ENCODE data around the gene SOD3. TPM values are rescaled to one million over a fixed set of nuclear protein-coding genes. Genes with fewer than 3 reads are reported as not detected.

Gene SOD3
- total RNA-seq, 8 experiments from 2014 or later, result 0.14 to 2.0 (median 0.82) TPM; not detected in 2

DNA sequence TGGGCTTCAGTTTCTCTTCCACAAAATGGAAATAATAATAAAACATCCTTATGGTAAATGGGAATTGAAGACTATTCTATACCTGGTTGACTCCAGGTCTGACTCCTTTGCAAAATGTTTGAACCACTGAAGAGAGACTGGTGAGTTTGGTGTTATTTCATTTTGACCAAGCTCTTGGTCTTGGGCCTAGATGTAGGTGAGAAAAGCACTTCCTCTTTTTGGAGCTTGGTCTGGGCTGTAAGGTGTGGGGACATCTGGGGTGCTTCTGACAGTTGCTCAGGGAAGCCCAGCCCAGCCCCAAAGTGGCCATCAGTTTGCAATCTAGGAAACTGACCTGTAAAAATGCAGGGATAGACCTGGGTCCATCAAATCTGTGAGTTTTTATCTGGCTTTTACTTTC is 26.8 kb upstream of the SOD3 start:
- H3K4me1 ChIP-seq (replicated peaks in 1 of 2), result no peaks in the 10 kb centered on the region
- H3K4me3 ChIP-seq, result no peak overlapping the region
- in situ Hi-C loops (cut with MboI; ENCODE audit: low pct_unique_long_range_greater_than_20kb in 2 of 9, low sequenced_read_pairs in 9 of 9, unreplicated experiment in 9 of 9), result no loop called here
- H3K27ac ChIP-seq, result no peak overlapping the region
- no peak for ATAC-seq (replicated peaks in 6 of 8)

DNA sequence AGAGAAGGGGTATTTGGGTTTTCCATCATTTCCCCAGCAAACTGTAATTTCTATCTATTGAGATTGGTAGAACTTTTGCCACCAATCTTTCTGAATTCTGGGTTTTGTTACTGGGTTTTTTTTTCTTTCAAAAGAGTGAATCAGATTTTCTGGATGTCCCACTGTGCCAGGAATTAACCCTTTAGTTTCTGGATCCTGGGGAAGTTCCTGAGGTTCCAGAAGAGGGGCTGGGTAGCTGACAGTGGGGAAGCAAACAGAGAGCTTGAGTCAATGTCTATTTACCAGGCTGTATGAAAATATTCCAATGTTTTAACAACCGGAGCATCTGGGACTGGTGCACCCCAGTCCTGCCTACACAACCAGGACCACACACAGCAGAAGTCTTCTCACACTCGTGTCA is 25.8 kb upstream of the SOD3 start:
- in situ Hi-C loops (cut with MboI; ENCODE audit: low pct_unique_long_range_greater_than_20kb in 2 of 9, low sequenced_read_pairs in 9 of 9, unreplicated experiment in 9 of 9), result no loop called here
- no peak overlapping the region for H3K27ac ChIP-seq
- no peaks in the 10 kb centered on the region for H3K4me1 ChIP-seq (replicated peaks in 1 of 2)
- ATAC-seq (replicated peaks in 6 of 8), result no peak
- no peak overlapping the region for H3K4me3 ChIP-seq
- 20 to 100% (median 78%) methylated on average over 1 to 2 of the region's 2 CpGs; no CpG with 5 or more reads in 3 of the 10 experiments for WGBS, 10 experiments

DNA sequence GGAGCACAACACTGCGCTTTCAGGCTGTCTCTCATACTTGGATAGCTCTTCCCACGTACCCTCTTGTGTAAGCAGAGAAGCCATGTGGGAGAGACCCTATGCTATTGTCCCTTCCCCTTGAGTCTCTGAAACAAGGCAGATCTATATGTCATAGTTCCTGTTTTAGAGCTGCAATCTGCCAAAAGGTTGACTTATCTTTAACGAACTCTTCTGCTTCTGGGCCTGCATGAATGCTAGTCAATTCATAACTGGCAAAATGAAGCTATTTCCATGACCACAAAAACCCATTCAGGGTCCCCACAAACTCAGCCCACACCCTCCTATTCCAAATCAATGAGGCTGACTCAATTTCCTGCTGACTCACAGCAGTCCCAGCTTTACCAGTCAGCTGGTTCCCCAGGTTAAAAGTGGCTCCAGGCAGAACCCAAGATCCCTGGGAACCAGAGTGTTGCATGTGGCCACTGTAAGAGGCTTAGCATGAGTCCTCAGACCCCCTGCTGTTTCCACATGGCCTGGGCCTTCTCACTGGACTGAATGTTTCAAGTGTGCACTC is 25.3 kb upstream of the SOD3 start:
- no peak overlapping the region for H3K4me3 ChIP-seq
- in situ Hi-C loops (cut with MboI; ENCODE audit: low pct_unique_long_range_greater_than_20kb in 2 of 9, low sequenced_read_pairs in 9 of 9, unreplicated experiment in 9 of 9), result no loop called here
- peak in 3 of 8 experiments; percentile 18 to 89 (median 79) for ATAC-seq (replicated peaks in 6 of 8)
- 0 to 100% (median 80%) methylated on average over 1 to 3 of the region's 3 CpGs; no CpG with 5 or more reads in 5 of the 10 experiments for WGBS, 10 experiments
- H3K4me1 ChIP-seq (replicated peaks in 1 of 2), result peaks cover 0 to 3% of the 10 kb centered on the region in 2 donors
- no peak overlapping the region for H3K27ac ChIP-seq

DNA sequence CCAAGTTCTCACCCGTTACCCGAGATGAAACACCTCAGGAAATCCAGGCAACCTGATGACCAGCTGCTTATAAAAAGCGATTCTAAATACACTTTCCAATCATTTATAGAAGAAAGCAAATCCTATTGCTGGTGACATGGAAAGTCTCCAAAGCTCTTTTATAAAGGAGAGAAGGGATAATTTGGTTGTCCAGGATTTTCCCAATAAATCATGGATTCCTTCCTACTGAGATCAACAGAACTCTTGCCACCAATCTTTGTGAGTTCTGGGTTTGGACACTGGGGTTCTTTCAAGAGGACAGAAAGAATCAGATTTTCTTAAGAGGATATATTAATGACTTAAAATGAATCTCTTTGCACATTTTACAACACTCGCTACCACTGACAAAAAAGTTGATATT is 24.7 kb upstream of the SOD3 start:
- 12 to 100% (median 80%) methylated on average over 1 to 4 of the region's 4 CpGs; no CpG with 5 or more reads in 1 of the 10 experiments for WGBS, 10 experiments
- no peak overlapping the region for H3K4me3 ChIP-seq
- in situ Hi-C loops (cut with MboI; ENCODE audit: low pct_unique_long_range_greater_than_20kb in 2 of 9, low sequenced_read_pairs in 9 of 9, unreplicated experiment in 9 of 9), result no loop called here
- no peak overlapping the region for H3K27ac ChIP-seq
- no peak for ATAC-seq (replicated peaks in 6 of 8)
- peaks cover 0 to 3% of the 10 kb centered on the region in 2 donors for H3K4me1 ChIP-seq (replicated peaks in 1 of 2)

DNA sequence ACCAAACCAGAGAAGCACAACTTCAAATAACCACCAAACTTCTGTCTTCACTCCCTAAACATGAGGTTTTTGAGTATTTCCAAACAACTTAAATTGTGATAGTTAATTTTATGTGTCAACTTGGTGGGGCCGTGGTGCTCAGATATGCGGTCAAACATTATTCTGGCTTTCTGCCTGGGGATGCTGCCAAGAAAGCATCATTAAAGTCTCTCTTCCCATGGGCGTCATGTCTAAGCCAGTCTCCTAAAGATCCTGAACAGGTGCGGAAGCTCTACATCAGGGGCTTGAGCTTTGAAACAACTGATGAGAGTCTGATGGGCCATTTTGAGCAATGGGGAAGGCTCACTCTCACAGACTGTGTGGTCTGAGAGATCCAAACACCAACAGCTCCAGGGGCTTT is 24.1 kb upstream of the SOD3 start:
- WGBS, 10 experiments, result 0 to 100% (median 80%) methylated on average over 1 to 3 of the region's 4 CpGs; no CpG with 5 or more reads in 1 of the 10 experiments
- Histone ChIP-seq H3K4me3 (no peak overlapping the region), H3K27ac (no peak overlapping the region), H3K4me1 (replicated peaks in 1 of 2) (peaks cover 0 to 3% of the 10 kb centered on the region in 2 donors)
- in situ Hi-C loops (cut with MboI; ENCODE audit: low pct_unique_long_range_greater_than_20kb in 2 of 9, low sequenced_read_pairs in 9 of 9, unreplicated experiment in 9 of 9), result no loop called here
- ATAC-seq (replicated peaks in 6 of 8), result peak in 2 of 8 experiments; percentile 13 to 63

DNA sequence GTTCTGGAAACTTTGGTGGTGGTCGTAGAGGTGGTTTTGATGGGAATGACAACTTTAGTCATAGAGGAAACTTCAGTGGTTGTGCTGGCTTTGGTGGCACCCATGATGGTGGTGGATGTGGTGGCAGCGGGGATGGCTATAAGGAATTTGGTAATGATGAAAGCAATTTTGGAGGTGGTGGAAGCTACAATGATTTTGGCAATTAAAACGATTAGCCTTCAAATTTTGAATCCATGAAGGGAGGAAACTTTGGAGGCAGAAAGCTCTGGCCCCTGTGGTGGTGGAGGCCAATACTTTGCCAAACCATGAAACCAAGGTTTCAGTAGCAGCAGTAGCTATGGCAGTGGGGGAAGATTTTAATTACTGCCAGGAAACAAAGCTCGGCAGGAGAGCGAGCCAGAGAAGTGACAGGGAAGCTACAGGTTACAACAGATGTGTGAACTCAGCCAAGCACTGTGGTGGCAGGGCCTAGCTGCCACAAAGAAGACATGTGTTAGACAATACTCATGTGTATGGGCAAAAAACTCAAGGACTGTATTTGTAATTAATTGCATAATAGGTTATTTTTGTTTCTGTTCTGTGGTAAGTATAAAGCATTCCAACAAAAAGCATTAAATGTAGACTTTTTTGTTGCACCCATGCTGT is 23.2 kb upstream of the SOD3 start:
- in situ Hi-C loops (cut with MboI; ENCODE audit: low pct_unique_long_range_greater_than_20kb in 2 of 9, low sequenced_read_pairs in 9 of 9, unreplicated experiment in 9 of 9), result no loop called here
- ATAC-seq (replicated peaks in 6 of 8), result no peak
- 71 to 100% (median 83%) methylated on average over 1 to 5 of the region's 5 CpGs; no CpG with 5 or more reads in 3 of the 10 experiments for WGBS, 10 experiments
- H3K4me1 ChIP-seq (replicated peaks in 1 of 2), result peaks cover 0 to 3% of the 10 kb centered on the region in 2 donors
- no peak overlapping the region for H3K27ac ChIP-seq
- H3K4me3 ChIP-seq, result no peak overlapping the region

DNA sequence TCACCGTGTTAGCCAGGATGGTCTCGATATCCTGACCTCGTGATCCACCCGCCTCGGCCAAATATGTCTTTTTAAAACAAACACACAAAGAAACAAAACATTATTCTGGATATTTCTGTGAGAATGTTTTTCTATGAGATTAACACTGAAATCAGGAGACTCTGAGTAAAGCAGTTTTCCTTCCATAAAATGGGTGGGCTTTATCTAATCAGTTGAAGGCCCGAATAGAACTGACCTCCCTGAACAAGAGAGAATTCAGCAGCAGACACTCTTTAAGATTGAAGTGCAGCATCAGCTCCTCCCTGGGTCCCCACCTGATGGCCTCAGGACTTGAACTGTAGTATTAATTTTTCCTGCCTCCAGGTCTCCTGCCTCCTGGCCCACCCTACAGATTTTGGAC is 22.4 kb upstream of the SOD3 start:
- 87 to 100% (median 100%) methylated on average over 1 to 4 of the region's 6 CpGs; no CpG with 5 or more reads in 3 of the 10 experiments for WGBS, 10 experiments
- Histone ChIP-seq H3K4me3 (no peak overlapping the region), H3K4me1 (replicated peaks in 1 of 2) (peaks cover 0 to 3% of the 10 kb centered on the region in 2 donors), H3K27ac (no peak overlapping the region)
- in situ Hi-C loops (cut with MboI; ENCODE audit: low pct_unique_long_range_greater_than_20kb in 2 of 9, low sequenced_read_pairs in 9 of 9, unreplicated experiment in 9 of 9), result no loop called here
- no peak for ATAC-seq (replicated peaks in 6 of 8)

DNA sequence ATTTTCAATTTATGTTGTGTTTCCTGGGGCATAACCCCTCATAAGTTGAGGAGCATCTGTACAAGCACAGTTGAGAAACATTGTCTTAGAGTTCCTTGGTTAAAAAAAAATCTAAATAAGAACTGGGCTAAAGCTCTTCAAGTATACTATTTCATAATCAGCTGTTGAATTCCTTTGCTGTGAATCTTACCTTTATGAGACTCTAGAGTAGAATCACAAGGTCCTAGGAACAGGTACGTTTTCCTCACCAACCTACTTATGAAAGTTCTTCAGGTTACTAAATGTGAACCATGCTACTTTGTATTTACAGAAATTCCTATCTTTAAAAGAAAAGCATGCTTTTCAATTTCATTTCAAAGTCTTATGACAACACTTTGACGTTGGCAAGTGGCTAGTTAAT is 20.9 kb upstream of the SOD3 start:
- Histone ChIP-seq H3K27ac (no peak overlapping the region), H3K4me3 (no peak overlapping the region), H3K4me1 (replicated peaks in 1 of 2) (peaks cover 0 to 3% of the 10 kb centered on the region in 2 donors)
- in situ Hi-C loops (cut with MboI; ENCODE audit: low pct_unique_long_range_greater_than_20kb in 2 of 9, low sequenced_read_pairs in 9 of 9, unreplicated experiment in 9 of 9), result no loop called here
- WGBS, 10 experiments, result 0 to 83% (median 36%) methylated on average over 1 to 2 of the region's 2 CpGs; no CpG with 5 or more reads in 1 of the 10 experiments
- no peak for ATAC-seq (replicated peaks in 6 of 8)

DNA sequence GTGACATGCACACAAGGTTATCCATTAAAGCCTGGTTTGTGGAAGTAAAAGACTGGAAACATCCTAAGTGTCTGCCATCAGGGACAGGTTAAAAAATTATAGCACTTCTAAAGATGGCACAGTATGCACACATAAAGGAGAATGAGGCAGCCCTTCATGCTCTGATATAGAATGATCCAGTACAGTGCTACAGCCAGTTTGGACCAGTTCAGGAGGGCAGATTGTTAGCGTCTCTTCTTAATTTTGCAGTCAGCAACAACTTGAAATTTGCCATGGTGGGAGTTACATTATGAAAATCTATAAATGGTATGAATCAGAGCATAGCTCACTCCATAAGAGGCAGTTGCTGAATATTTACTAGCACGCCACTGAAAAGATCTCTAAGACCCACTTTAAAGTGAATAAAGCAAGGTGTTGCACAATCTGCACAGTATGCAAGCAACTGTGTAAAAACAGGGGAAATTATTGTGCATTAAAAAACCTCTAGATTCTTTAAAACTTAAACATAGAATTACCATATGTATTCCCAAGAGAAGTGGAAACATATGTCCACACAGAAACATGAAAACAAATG is 20.3 kb upstream of the SOD3 start:
- in situ Hi-C loops (cut with MboI; ENCODE audit: low pct_unique_long_range_greater_than_20kb in 2 of 9, low sequenced_read_pairs in 9 of 9, unreplicated experiment in 9 of 9), result no loop called here
- WGBS, 10 experiments, result 21 to 86% (median 69%) methylated on average over 1 to 2 of the region's 2 CpGs; no CpG with 5 or more reads in 2 of the 10 experiments
- peaks cover 0 to 3% of the 10 kb centered on the region in 2 donors for H3K4me1 ChIP-seq (replicated peaks in 1 of 2)
- no peak overlapping the region for H3K4me3 ChIP-seq
- no peak overlapping the region for H3K27ac ChIP-seq
- peak in 6 of 8 experiments; percentile 13 to 97 (median 92) for ATAC-seq (replicated peaks in 6 of 8)

DNA sequence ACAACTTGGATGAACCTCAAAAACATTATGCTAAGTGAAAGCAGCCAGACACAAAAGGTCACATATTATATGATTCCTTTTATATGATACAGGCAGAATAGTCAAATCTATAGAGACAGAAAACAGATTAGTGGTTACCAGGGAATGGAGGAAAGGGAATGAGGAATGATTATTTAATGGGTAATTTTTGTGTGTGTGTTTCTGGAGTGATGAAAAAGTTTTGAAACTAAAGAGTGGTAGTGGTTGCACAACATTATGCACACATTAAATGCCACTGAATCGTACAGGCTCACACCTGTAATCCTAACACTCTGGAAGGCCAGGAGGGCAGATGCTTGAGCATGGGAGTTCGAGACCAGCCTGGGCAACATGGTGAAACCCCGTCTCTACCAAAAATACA is 19.6 kb upstream of the SOD3 start:
- no peak for ATAC-seq (replicated peaks in 6 of 8)
- WGBS, 10 experiments, result 56 to 100% (median 67%) methylated on average over 1 to 3 of the region's 3 CpGs; no CpG with 5 or more reads in 3 of the 10 experiments
- in situ Hi-C loops (cut with MboI; ENCODE audit: low pct_unique_long_range_greater_than_20kb in 2 of 9, low sequenced_read_pairs in 9 of 9, unreplicated experiment in 9 of 9), result no loop called here
- Histone ChIP-seq H3K27ac (no peak overlapping the region), H3K4me1 (replicated peaks in 1 of 2) (peaks cover 0 to 3% of the 10 kb centered on the region in 2 donors), H3K4me3 (no peak overlapping the region)

DNA sequence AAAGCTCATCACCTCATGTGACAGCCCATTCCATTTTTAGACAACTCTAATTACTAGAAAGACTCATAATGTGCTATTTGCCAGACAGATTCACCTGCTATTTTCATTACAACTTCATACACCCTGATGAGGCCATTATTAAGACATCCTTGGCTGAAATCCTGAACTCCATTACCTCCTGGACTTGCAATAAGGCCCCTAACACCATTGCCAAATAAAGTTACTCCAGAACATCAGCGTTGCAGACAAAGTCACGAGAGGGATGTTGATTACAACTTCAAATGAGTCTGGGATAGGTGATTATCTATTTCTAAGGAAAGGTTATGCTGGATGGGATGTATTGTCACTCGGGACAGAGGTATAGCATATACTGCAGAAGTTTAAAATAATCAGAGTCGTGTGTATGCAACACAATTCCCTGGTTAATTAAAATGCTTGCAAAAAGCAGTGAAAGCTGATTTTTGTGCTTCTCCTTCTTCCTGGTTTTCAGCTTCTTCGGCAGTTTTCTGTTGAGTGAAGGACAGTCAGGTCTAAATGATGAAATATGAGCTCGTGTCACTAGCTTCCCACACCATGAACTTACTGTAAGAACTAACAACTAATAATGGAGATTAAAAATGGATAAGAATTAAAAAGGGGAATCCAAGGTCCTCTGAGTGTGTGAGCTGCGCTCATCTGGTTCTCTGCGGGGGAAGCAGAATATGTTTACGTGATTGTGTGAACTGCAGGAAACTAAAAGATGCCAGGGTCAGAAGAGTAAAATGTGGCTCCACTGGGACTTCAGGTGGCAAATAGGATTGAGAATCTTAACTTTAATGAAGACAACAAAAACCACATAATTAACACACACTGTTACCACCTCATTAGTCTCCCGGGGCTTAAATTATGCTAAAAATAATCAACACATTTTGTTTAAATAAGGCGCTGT is 17.6 kb upstream of the SOD3 start:
- no peak overlapping the region for H3K27ac ChIP-seq
- peaks cover 0 to 3% of the 10 kb centered on the region in 2 donors for H3K4me1 ChIP-seq (replicated peaks in 1 of 2)
- no peak overlapping the region for H3K4me3 ChIP-seq
- WGBS, 10 experiments, result 43 to 92% (median 70%) methylated on average over 4 to 11 of the region's 11 CpGs
- no peak for ATAC-seq (replicated peaks in 6 of 8)
- in situ Hi-C loops (cut with MboI; ENCODE audit: low pct_unique_long_range_greater_than_20kb in 2 of 9, low sequenced_read_pairs in 9 of 9, unreplicated experiment in 9 of 9), result no loop called here

DNA sequence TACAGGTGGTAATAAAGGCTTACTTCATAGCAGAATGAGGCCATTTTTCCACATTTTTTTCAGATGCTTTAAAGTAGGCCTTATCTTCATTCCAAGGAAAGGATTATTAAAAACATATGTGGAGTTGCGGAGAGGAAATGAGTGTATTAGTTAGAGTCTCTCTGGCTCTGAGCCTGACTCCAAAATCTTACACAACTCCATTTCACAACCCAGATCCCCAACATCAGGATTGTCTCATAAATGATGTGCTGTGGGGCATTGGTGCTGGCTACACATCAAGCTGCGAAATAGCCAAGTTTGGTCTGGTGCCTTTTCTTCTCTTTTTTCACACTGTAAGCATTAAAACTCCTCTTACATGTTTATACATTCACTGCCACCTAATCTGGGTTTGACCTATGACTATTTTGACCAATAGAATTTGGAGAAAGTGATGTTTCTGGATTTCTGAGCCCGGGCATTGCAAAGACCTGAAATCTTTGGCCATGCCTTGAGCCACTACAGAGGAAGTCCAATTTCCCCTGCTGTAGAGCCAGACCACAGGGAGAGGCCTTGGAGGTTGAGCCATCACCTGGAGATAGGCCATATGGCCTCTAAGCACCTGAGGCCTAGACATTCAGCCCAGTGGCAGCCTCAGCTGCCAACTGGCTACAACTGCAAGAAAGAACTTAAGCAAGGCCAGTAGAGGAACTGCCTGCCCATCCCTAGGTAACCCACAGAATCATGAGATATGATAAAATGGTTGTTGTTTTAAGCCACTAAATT is 16.7 kb upstream of the SOD3 start:
- H3K4me3 ChIP-seq, result no peak overlapping the region
- no peak overlapping the region for H3K27ac ChIP-seq
- in situ Hi-C loops (cut with MboI; ENCODE audit: low pct_unique_long_range_greater_than_20kb in 2 of 9, low sequenced_read_pairs in 9 of 9, unreplicated experiment in 9 of 9), result no loop called here
- ATAC-seq (replicated peaks in 6 of 8), result peak in 2 of 8 experiments; percentile 77 to 84
- WGBS, 10 experiments, result 0 to 100% (median 58%) methylated on average over 1 to 3 of the region's 3 CpGs; no CpG with 5 or more reads in 1 of the 10 experiments
- peaks cover 0 to 3% of the 10 kb centered on the region in 2 donors for H3K4me1 ChIP-seq (replicated peaks in 1 of 2)

Measured in motor neuron (in vitro differentiated cells).